Body of pancreas (tissue), 4 donors: Measurements from ENCODE around the gene VPS45. TPM values are rescaled to one million over a fixed set of nuclear protein-coding genes. Genes with fewer than 3 reads are reported as not detected.

Experiments
- ATAC-seq: fragments of 150-250 bp; one replicate; pipeline ENCODE4 v1.9.1; 2016
- DNase-seq, 4 donors: peaks; one replicate each; pipeline ENCODE4 v3.0.0-alpha.2; 2019
- H3K27ac ChIP-seq, 4 donors: fragments of 200-600 bp; sonication (generic); 1 replicate in 3 of 4; 2 replicates in 1 of 4; pipeline versions ENCODE4 v1.5.1 to v1.6.1; 2016 to 2019; ENCODE audit warnings: mild to moderate bottlenecking in 1 of 4, mixed read lengths in 1 of 4, moderate library complexity in 1 of 4
- H3K27me3 ChIP-seq, 2 donors: fragments of 200-600 bp; sonication (generic); one replicate each; pipeline ENCODE4 v1.6.0; 2016; ENCODE audit warnings: mild to moderate bottlenecking in 1 of 2
- H3K36me3 ChIP-seq, 2 donors: fragments of 200-600 bp; sonication (generic); replicated peaks in 1 of 2; 2 replicates each; pipeline ENCODE4 v1.5.1; 2016; ENCODE audit warnings: low read depth in 2 of 2; ENCODE audit not compliant: insufficient read depth in 1 of 2
- H3K4me1 ChIP-seq: fragments of 200-600 bp; sonication (generic); one replicate; pipeline ENCODE4 v1.6.0; 2016
- H3K4me3 ChIP-seq, 2 donors: fragments of 200-600 bp; sonication (generic); 1 replicate in 1 of 2; 2 replicates in 1 of 2; pipeline ENCODE4 v1.5.1; 2016 to 2019
- H3K9me3 ChIP-seq, 3 donors: fragments of 200-600 bp; sonication (generic); 1 replicate in 2 of 3; 2 replicates in 1 of 3; pipeline ENCODE4 v1.5.1; 2016
- POLR2A ChIP-seq, 3 donors: fragments of 450-650 bp; IDR thresholded peaks; one replicate each; pipeline ENCODE4 v1.6.1; 2016; ENCODE audit warnings: antibody characterized with exemption in 3 of 3, mild to moderate bottlenecking in 2 of 3
- WGBS, 2 donors: methylation state at CpG; one replicate each; pipeline ENCODE4 v1.1.5; 2017; 5-methylcytosine and 5-hydroxymethylcytosine counted together
- intact Hi-C: fragments of 100-400 bp; cut with DNase I; formaldehyde crosslinking; loops from one replicate; pipeline ENCODE4 v1.15.1; 2023
- total RNA-seq, 2 donors: library from RNA; depleted of rRNA; stranded (reverse); fragments of >200 nt; gene quantifications; one replicate each; pipeline ENCODE4 v1.1.0, GENCODE V29; 2016
- TF ChIP-seq, protein P1 (sequence below), 7 experiments: fragments of 450-650 bp in 4 of 7; fragments of 200-600 bp in 3 of 7; sonication (generic) in 3 of 7; IDR thresholded peaks; one replicate each; pipeline ENCODE4 v1.5.1; 2016 to 2019; ENCODE audit warnings: antibody characterized with exemption in 7 of 7

VPS45 gene
- total RNA-seq, 2 donors from 2014 or later: 30.9 to 34.3 TPM

DNA sequence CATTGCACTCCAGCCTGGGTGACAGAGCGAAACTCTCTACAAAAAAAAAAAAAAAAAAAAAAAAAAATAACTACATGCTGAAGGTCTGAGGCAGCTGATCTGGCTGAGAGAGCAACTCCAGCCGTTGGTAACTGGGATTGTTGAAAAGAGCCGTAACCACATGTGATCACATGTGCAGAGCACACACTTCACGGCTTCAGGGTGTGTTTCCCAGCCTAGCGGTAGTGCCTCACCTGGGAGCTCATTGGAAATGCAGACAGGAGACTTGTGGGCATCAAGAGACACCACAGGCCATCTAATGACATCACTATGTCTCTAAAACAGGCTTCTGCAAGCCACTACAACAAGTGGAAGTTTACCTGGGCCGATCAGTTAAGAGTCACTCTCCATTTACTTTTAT is 45.2 kb upstream of the VPS45 start:
- Histone ChIP-seq H3K27me3 (no peaks in the 10 kb centered on the region), H3K4me3 (no peak overlapping the region), H3K4me1 (peaks cover 34% of the 10 kb centered on the region), H3K9me3 (no peaks in the 10 kb centered on the region), H3K27ac (peak overlapping the region in 3 of 4 donors; percentile 84 to 89 (median 85)), H3K36me3 (no peaks in the 10 kb centered on the region)
- DNase-seq (peak; percentile 23 to 56 (median 29)), ATAC-seq (peak; percentile 33)
- TF ChIP-seq, protein P1, sequence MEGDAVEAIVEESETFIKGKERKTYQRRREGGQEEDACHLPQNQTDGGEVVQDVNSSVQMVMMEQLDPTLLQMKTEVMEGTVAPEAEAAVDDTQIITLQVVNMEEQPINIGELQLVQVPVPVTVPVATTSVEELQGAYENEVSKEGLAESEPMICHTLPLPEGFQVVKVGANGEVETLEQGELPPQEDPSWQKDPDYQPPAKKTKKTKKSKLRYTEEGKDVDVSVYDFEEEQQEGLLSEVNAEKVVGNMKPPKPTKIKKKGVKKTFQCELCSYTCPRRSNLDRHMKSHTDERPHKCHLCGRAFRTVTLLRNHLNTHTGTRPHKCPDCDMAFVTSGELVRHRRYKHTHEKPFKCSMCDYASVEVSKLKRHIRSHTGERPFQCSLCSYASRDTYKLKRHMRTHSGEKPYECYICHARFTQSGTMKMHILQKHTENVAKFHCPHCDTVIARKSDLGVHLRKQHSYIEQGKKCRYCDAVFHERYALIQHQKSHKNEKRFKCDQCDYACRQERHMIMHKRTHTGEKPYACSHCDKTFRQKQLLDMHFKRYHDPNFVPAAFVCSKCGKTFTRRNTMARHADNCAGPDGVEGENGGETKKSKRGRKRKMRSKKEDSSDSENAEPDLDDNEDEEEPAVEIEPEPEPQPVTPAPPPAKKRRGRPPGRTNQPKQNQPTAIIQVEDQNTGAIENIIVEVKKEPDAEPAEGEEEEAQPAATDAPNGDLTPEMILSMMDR (IDR thresholded peaks at IDR 0.05): peak in 2 of 7 experiments; percentile 6 to 20
- no peak for TF ChIP-seq POLR2A (IDR thresholded peaks at IDR 0.05)
- intact Hi-C loops: no loop called here
- WGBS, 2 donors: 22 to 39% methylated on average over 6 of the region's 6 CpGs

DNA sequence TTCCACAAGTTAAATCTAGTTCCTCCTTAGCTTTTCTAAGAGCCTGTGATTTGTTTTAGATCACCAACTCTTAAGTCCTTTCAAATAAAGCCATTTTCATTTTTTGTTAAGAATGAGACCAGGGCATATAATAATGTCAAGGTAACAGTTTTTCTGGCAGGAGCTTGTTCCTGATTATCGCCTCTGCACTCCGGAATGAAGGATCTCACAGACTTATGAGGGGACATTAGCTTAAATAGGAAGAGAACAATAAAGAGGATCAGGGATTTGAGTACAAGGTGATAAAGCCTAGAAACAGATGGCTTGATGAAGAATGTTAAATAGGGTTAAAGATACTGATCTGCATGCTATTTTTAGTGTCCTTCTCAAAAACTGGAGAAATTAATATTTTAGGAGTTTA is 43.4 kb upstream of the VPS45 start:
- no peaks in the 10 kb centered on the region for H3K9me3 ChIP-seq
- ATAC-seq (no peak), DNase-seq (no peak)
- no peak for TF ChIP-seq POLR2A (IDR thresholded peaks at IDR 0.05)
- TF ChIP-seq, protein P1 (IDR thresholded peaks at IDR 0.05): no peak
- H3K4me3 ChIP-seq: no peak overlapping the region
- peaks cover 34% of the 10 kb centered on the region for H3K4me1 ChIP-seq
- H3K27me3 ChIP-seq: no peaks in the 10 kb centered on the region
- WGBS, 2 donors: 78 to 85% methylated on average over 2 of the region's 2 CpGs
- no peak overlapping the region for H3K27ac ChIP-seq
- no peaks in the 10 kb centered on the region for H3K36me3 ChIP-seq
- intact Hi-C loops: no loop called here

DNA sequence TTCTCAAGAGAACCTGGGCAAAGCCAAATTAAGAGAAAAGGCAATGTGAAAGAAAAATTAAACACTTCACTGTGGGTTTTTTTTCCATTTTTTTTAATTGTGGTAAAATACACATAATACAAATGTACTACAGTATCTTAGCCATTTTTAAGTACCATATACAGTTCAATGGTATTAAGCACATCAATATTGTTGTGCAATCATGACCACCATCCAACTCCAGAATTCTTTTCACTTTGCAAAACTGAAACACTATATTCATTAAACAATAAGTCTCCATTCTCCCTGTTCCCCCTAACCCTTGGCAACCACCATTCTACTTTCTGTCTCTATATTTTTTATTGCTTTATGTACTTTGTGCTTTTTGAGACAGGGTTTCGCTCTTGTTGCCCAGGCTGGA is 39.3 kb upstream of the VPS45 start:
- Histone ChIP-seq H3K9me3 (no peaks in the 10 kb centered on the region), H3K27me3 (no peaks in the 10 kb centered on the region), H3K4me1 (peaks cover 13% of the 10 kb centered on the region), H3K4me3 (no peak overlapping the region), H3K36me3 (no peaks in the 10 kb centered on the region), H3K27ac (no peak overlapping the region)
- ATAC-seq: no peak
- intact Hi-C loops: no loop called here
- WGBS, 2 donors: 95 to 100% methylated on average over 1 of the region's 1 CpG
- TF ChIP-seq, protein P1 (IDR thresholded peaks at IDR 0.05): no peak
- no peak for TF ChIP-seq POLR2A (IDR thresholded peaks at IDR 0.05)
- DNase-seq: no peak

DNA sequence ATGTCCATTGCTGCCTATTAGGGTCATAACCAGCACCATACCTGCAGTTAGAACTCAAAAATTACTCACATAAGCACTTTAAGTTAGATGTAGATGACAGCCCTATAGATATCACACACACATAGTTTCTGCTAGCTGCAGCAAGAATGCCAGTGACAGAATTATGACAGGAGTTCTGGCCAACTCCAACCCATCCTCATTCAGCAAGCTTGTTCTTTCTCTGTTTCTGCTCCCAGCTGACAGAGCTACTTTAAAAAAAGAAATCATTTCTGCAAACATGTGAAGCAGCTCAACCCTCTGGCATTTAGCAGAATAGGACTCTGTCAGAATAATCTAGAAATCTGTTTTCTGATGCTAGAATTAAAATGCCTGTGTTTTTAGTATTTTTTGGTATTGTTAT is 33.2 kb upstream of the VPS45 start:
- intact Hi-C loops: no loop called here
- Histone ChIP-seq H3K27me3 (no peaks in the 10 kb centered on the region), H3K27ac (no peak overlapping the region), H3K4me1 (peaks cover 13% of the 10 kb centered on the region), H3K4me3 (no peak overlapping the region), H3K36me3 (no peaks in the 10 kb centered on the region), H3K9me3 (no peaks in the 10 kb centered on the region)
- no peak for DNase-seq
- ATAC-seq: no peak
- TF ChIP-seq, protein P1 (IDR thresholded peaks at IDR 0.05): no peak
- no peak for TF ChIP-seq POLR2A (IDR thresholded peaks at IDR 0.05)

DNA sequence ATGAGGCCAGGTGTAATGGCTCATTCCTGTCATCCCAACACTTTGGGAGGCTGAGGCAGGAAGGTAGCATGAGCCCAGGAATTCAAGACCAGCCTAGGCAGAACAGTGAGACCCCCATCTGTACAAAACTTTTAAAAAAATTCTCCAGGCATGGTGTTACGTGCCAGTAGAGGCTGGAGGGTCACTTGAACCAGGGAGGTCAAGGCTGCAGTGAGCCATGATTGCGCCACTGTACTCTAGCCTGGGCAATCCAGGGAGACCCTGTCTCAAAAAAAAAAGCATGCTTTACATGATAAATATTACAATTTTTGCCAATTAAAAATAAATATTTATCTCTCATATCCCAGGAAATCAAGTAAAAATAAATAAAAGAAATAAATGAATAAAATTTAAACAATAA is 17.6 kb upstream of the VPS45 start:
- intact Hi-C loops: loop anchor here (5.0 kb wide), 1 partner anchor 88 kb away; no protein-coding TSS in a partner anchor
- H3K9me3 ChIP-seq: no peaks in the 10 kb centered on the region
- H3K36me3 ChIP-seq: no peaks in the 10 kb centered on the region
- no peaks in the 10 kb centered on the region for H3K27me3 ChIP-seq
- no peaks in the 10 kb centered on the region for H3K4me1 ChIP-seq
- 88 to 91% methylated on average over 2 of the region's 2 CpGs for WGBS, 2 donors
- ATAC-seq (no peak), DNase-seq (no peak)
- H3K27ac ChIP-seq: no peak overlapping the region
- TF ChIP-seq, protein P1 (IDR thresholded peaks at IDR 0.05): no peak
- no peak for TF ChIP-seq POLR2A (IDR thresholded peaks at IDR 0.05)
- H3K4me3 ChIP-seq: no peak overlapping the region
